ENCODE results near the gene CFAP119. TPM values are rescaled to one million over a fixed set of nuclear protein-coding genes. Genes with fewer than 3 reads are reported as not detected.

The CFAP119 gene
- polyA plus RNA-seq (2012; rRNA removed), result 28.4 and 36.5 TPM in 2 replicates
- 7.2 and 10.3 TPM in 2 replicates for polyA plus RNA-seq (2012; cell fraction: cytosol; rRNA removed)
- polyA plus RNA-seq (2012; cell fraction: nucleus; rRNA removed), result 230 and 287 TPM in 2 replicates

- H3K9me2 ChIP-seq, result no peaks in the 10 kb centered on the region
- ChIA-PET CTCF (interaction anchor here (1.1 kb wide), 1 partner anchor 23 kb away, joined by 3 read pairs; no protein-coding TSS in a partner anchor), POLR2A (interaction anchor here (1.1 kb wide), 1 partner anchor 13 kb away, joined by 5 read pairs; no protein-coding TSS in a partner anchor)
- peak within 1 kb of the TSS; percentile 95 to 97 for H3K4me3 ChIP-seq (ENCODE audit: low read depth in 2 of 2, low read length in 1 of 2)
- peak within 1 kb of the TSS; percentile 100 for H3K4me2 ChIP-seq
- H3K4me1 ChIP-seq (ENCODE audit: control insufficient read depth in 1 of 2, insufficient read depth in 2 of 2, low read depth in 1 of 2, low read length in 1 of 2), result peaks cover 15 to 26% of the 10 kb centered on the region in 2 experiments
- peak within 1 kb of the TSS; percentile 79 to 88 for H3K27ac ChIP-seq (ENCODE audit: low read depth in 2 of 2, low read length in 1 of 2)
- H3K27me3 ChIP-seq (ENCODE audit: insufficient read depth), result no peaks in the 10 kb centered on the region
- DNase-seq, result peak; percentile 99
- under 1% methylated on average over 34 of the region's 60 CpGs for WGBS (ENCODE audit: low lambda C conversion rate)
- peaks cover 49% of the 10 kb centered on the region for H3K79me2 ChIP-seq (ENCODE audit: insufficient read depth)
- peak within 1 kb of the TSS; percentile 70 for H2AFZ ChIP-seq (ENCODE audit: low read depth)
- peaks cover 7% of the 10 kb centered on the region for H3F3A ChIP-seq (replicated peaks; ENCODE audit: insufficient read depth)
- H3K9me3 ChIP-seq, result no peaks in the 10 kb centered on the region
- no peaks in the 10 kb centered on the region for H4K20me1 ChIP-seq (ENCODE audit: insufficient read depth)
- H3K9ac ChIP-seq, result peak within 1 kb of the TSS; percentile 89
- peaks cover 29 to 57% of the 10 kb centered on the region in 2 experiments for H3K36me3 ChIP-seq (replicated peaks in 1 of 2; ENCODE audit: control insufficient read depth in 1 of 2, insufficient read depth in 2 of 2, low read length in 1 of 2)
- TF ChIP-seq REST (IDR thresholded peaks at IDR 0.05; ENCODE audit: low read depth, low read length) (no peak), TEAD4 (IDR thresholded peaks at IDR 0.05; ENCODE audit: borderline replicate concordance, insufficient read depth) (no peak), MAX (IDR thresholded peaks at IDR 0.05; ENCODE audit: low read depth) (peak; percentile 29; the same call in 1 of the 2 replicates), TCF12 (IDR thresholded peaks at IDR 0.05) (peak; percentile 3; the same call in 1 of the 2 replicates), ELF1 (IDR thresholded peaks at IDR 0.05) (no peak), JUND (IDR thresholded peaks at IDR 0.05) (no peak), NFIC (IDR thresholded peaks at IDR 0.05; ENCODE audit: borderline replicate concordance) (no peak), RFX5 (IDR thresholded peaks at IDR 0.05; ENCODE audit: low read length) (peak; percentile 70), GATA2 (CRISPR knock-in tag; IDR thresholded peaks at IDR 0.05) (no peak), RXRA (IDR thresholded peaks at IDR 0.05; ENCODE audit: borderline replicate concordance, low read depth) (no peak), USF1 (IDR thresholded peaks at IDR 0.05; ENCODE audit: borderline replicate concordance, low read depth) (no peak), MXI1 (IDR thresholded peaks at IDR 0.05; ENCODE audit: low read depth, low read length) (peak; percentile 92), EP300 (IDR thresholded peaks at IDR 0.05; ENCODE audit: borderline replicate concordance in 1 of 2, low read depth in 1 of 2, low read length in 1 of 2) (no peak), USF2 (IDR thresholded peaks at IDR 0.05; ENCODE audit: borderline replicate concordance, low read depth, low read length) (no peak), EZH2phosphoT487 (IDR thresholded peaks at IDR 0.05; ENCODE audit: borderline replicate concordance, low read depth) (no peak), ZBTB33 (IDR thresholded peaks at IDR 0.05; ENCODE audit: borderline replicate concordance, low read depth) (no peak), RAD21 (IDR thresholded peaks at IDR 0.05; ENCODE audit: low read length) (no peak), PBX3 (IDR thresholded peaks at IDR 0.05) (no peak), TAF1 (IDR thresholded peaks at IDR 0.05; ENCODE audit: borderline replicate concordance, low read depth, low read length) (peak; percentile 95), FOSL2 (IDR thresholded peaks at IDR 0.05; ENCODE audit: borderline replicate concordance, low read depth) (no peak), FOXJ3 (CRISPR knock-in tag; IDR thresholded peaks at IDR 0.05) (no peak), RCOR1 (IDR thresholded peaks at IDR 0.05; ENCODE audit: low read length) (no peak), FOXM1 (IDR thresholded peaks at IDR 0.05; ENCODE audit: low read depth) (no peak)
These were observed at the start of gene CFAP119, which contains the start of gene RNF40 for GRCh38 chr16:30761928-30762902. Gene CFAP119, minus strand, starts transcription at chr16:30762062. Its CDS starts 314 bp downstream, at chr16:30761748. Gene RNF40, plus strand, starts transcription at chr16:30762322. Its CDS starts 224 bp downstream, at chr16:30762546.

Measured in SK-N-SH (cell line).